Vagina (tissue), 2 donors: ENCODE data around the gene ANKRD33. TPM values are rescaled to one million over a fixed set of nuclear protein-coding genes. Genes with fewer than 3 reads are reported as not detected.

Experiments used
- DNase-seq, 2 donors: peaks; one replicate each; pipeline ENCODE4 v3.0.0-alpha.2; 2017; ENCODE audit errors: extremely low spot score in 2 of 2
- H3K27ac ChIP-seq: fragments of 200-600 bp; sonication (generic); one replicate; pipeline ENCODE4 v1.5.1; 2019
- H3K27me3 ChIP-seq: fragments of 200-600 bp; sonication (generic); one replicate; pipeline ENCODE4 v1.5.1; 2019
- H3K36me3 ChIP-seq, 2 donors: fragments of 200-600 bp; sonication (generic); one replicate each; pipeline ENCODE4 v1.5.1; 2017 to 2019
- H3K4me1 ChIP-seq: fragments of 200-600 bp; sonication (generic); one replicate; pipeline ENCODE4 v1.5.1; 2019
- H3K4me3 ChIP-seq, 2 donors: fragments of 200-600 bp; sonication (generic); 1 replicate in 1 of 2; 2 replicates in 1 of 2; pipeline ENCODE4 v1.5.1; 2016 to 2019
- H3K9me3 ChIP-seq: fragments of 200-600 bp; sonication (generic); one replicate; pipeline ENCODE4 v1.5.1; 2019
- POLR2A ChIP-seq, 2 donors: fragments of 450-650 bp; IDR thresholded peaks; one replicate each; pipeline ENCODE4 v1.6.1; 2017; ENCODE audit warnings: antibody characterized with exemption in 2 of 2, mild to moderate bottlenecking in 2 of 2, moderate library complexity in 2 of 2
- POLR2AphosphoS5 ChIP-seq, 2 donors: sonication (generic); formaldehyde crosslinking; IDR thresholded peaks; one replicate each; pipeline ENCODE4 v1.9.0; 2017; ENCODE audit warnings: antibody characterized with exemption in 2 of 2, mild to moderate bottlenecking in 2 of 2, low read depth in 1 of 2; ENCODE audit not compliant: insufficient read depth in 1 of 2
- intact Hi-C: fragments of 100-400 bp; cut with DNase I; formaldehyde crosslinking; loops from one replicate; pipeline ENCODE4 v1.15.1; 2023
- total RNA-seq: library from RNA; depleted of rRNA; stranded (reverse); fragments of >200 nt; gene quantifications from one replicate; pipeline ENCODE4 v1.2.3, GENCODE V29; 2016
- TF ChIP-seq, protein P1 (sequence below), 3 experiments: fragments of 450-650 bp in 2 of 3; fragments of 200-600 bp in 1 of 3; sonication (generic) in 1 of 3; IDR thresholded peaks; one replicate each; pipeline ENCODE4 v1.5.1; 2017 to 2019; ENCODE audit warnings: antibody characterized with exemption in 3 of 3, mild to moderate bottlenecking in 2 of 3, moderate library complexity in 2 of 3

ANKRD33 gene
- total RNA-seq, 1 donor from 2014 or later, result not detected

DNA sequence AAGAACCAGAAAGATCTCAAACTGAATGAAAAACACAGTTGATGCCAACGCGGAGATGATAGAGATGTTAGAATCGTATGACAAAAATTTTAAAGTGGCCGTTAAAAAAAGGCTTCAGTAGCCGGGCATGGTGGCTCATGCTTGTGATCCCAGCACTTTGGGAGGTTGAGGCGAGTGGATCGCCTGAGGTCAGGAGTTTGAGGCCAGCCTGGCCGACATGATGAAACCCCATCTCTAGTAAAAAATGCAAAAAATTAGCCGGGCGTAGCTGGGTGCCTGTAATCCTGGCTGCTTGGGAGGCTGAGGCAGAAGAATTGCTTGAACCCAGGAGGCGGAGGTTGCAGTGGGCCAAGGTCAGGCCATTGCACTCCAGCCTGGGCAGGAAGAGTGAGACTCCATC, 14.0 kb downstream of the ANKRD33 start:
- Histone ChIP-seq H3K4me1 (peaks cover 26% of the 10 kb centered on the region), H3K27ac (no peak overlapping the region), H3K27me3 (no peaks in the 10 kb centered on the region), H3K4me3 (no peak overlapping the region), H3K36me3 (no peaks in the 10 kb centered on the region), H3K9me3 (no peaks in the 10 kb centered on the region)
- intact Hi-C loops, result no loop called here
- no peak for DNase-seq
- TF ChIP-seq, protein P1, sequence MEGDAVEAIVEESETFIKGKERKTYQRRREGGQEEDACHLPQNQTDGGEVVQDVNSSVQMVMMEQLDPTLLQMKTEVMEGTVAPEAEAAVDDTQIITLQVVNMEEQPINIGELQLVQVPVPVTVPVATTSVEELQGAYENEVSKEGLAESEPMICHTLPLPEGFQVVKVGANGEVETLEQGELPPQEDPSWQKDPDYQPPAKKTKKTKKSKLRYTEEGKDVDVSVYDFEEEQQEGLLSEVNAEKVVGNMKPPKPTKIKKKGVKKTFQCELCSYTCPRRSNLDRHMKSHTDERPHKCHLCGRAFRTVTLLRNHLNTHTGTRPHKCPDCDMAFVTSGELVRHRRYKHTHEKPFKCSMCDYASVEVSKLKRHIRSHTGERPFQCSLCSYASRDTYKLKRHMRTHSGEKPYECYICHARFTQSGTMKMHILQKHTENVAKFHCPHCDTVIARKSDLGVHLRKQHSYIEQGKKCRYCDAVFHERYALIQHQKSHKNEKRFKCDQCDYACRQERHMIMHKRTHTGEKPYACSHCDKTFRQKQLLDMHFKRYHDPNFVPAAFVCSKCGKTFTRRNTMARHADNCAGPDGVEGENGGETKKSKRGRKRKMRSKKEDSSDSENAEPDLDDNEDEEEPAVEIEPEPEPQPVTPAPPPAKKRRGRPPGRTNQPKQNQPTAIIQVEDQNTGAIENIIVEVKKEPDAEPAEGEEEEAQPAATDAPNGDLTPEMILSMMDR (IDR thresholded peaks at IDR 0.05), result no peak
- no peak for TF ChIP-seq POLR2AphosphoS5 (IDR thresholded peaks at IDR 0.05; ENCODE audit: insufficient read depth in 1 of 2, low read depth in 1 of 2)
- no peak for TF ChIP-seq POLR2A (IDR thresholded peaks at IDR 0.05)

- Histone ChIP-seq H3K36me3 (no peaks in the 10 kb centered on the region), H3K4me3 (peak overlapping the region in 1 of 2 donors; percentile 66), H3K27me3 (no peaks in the 10 kb centered on the region), H3K9me3 (no peaks in the 10 kb centered on the region), H3K27ac (peak overlapping the region; percentile 95), H3K4me1 (peaks cover 48% of the 10 kb centered on the region)
- TF ChIP-seq, protein P1 (IDR thresholded peaks at IDR 0.05), result no peak
- TF ChIP-seq POLR2AphosphoS5 (IDR thresholded peaks at IDR 0.05; ENCODE audit: insufficient read depth in 1 of 2, low read depth in 1 of 2) (peak in 1 of 2 donors; percentile 57), POLR2A (IDR thresholded peaks at IDR 0.05) (no peak)
- DNase-seq, result no peak
- intact Hi-C loops, result no loop called here
These were observed 17.1 kb downstream of the ANKRD33 start for GRCh38 chr12:51904951-51905470.

DNA sequence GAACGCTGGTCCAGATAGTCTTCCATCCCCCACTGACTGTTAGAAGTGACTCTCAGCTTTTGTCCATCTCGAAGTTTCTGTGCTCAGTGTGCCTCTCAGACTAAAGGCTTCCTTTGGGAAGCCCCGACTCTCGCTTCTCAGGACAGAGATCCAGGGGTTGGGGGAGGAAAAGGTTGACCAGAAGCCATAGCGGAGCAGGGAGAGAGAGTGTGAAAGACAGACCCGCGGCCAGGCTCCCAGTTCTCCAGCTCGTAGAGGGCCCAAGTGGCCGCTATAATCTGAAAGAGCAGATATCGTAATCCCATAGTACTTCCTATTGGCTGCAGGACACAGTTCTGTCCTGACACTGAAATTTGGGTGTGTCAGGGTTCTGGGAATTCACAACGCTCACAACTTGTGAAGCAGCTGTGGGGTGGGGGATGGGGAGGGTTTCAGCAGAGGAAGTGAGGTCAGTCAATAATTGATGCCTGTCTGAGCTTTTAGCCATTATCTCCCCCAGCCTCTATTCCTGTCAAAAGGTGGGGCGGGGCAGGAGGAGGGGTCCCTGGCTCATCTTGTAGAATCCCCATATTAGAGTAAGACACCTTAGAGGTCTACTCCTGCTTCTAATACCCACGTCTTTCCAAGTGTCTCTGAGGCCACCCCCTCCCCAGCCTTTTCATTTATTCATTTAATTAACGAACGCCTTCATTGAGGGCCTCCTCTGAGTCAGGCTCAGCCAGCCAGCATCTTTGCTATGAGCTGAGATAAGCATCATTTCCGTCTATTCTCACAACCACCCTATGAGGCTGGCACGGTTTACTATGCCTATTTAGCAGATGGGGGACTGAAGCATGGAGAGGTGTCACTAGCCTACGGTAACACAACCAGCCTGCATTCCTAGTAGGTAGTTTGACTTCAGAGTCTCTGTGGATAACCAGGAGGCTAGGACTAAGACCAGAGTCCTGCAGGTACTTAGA, 17.8 kb downstream of the ANKRD33 start:
- Histone ChIP-seq H3K36me3 (no peaks in the 10 kb centered on the region), H3K9me3 (no peaks in the 10 kb centered on the region), H3K4me3 (peak overlapping the region; percentile 59 to 66), H3K27ac (peak overlapping the region; percentile 95), H3K27me3 (no peaks in the 10 kb centered on the region), H3K4me1 (peaks cover 55% of the 10 kb centered on the region)
- intact Hi-C loops, result no loop called here
- TF ChIP-seq, protein P1 (IDR thresholded peaks at IDR 0.05), result no peak
- TF ChIP-seq POLR2AphosphoS5 (IDR thresholded peaks at IDR 0.05; ENCODE audit: insufficient read depth in 1 of 2, low read depth in 1 of 2), result peak in 1 of 2 donors; percentile 52
- TF ChIP-seq POLR2A (IDR thresholded peaks at IDR 0.05), result peak in 1 of 2 donors; percentile 25
- peak in 1 of 2 donors; percentile 95 for DNase-seq

GRCh38 chr12:51906430-51907082, 18.7 kb downstream of the ANKRD33 start:
- no peaks in the 10 kb centered on the region for H3K36me3 ChIP-seq
- peak in 1 of 2 donors; percentile 43 for TF ChIP-seq POLR2AphosphoS5 (IDR thresholded peaks at IDR 0.05; ENCODE audit: insufficient read depth in 1 of 2, low read depth in 1 of 2)
- TF ChIP-seq, protein P1 (IDR thresholded peaks at IDR 0.05), result no peak
- H3K9me3 ChIP-seq, result no peaks in the 10 kb centered on the region
- peaks cover 64% of the 10 kb centered on the region for H3K4me1 ChIP-seq
- no peak for DNase-seq
- peak overlapping the region; percentile 59 to 66 for H3K4me3 ChIP-seq
- H3K27ac ChIP-seq, result peak overlapping the region; percentile 95
- no peaks in the 10 kb centered on the region for H3K27me3 ChIP-seq
- intact Hi-C loops, result no loop called here
